Measurements from ENCODE around the gene TTL. TPM values are rescaled to one million over a fixed set of nuclear protein-coding genes. Genes with fewer than 3 reads are reported as not detected.

TTL gene
- total RNA-seq, 1 experiment from 2014 or later = 31.4 TPM

GRCh38 chr2:112472547-112473263, 9.3 kb upstream of the TTL start:
- Histone ChIP-seq H3K27ac (ENCODE audit: low read length) (no peak overlapping the region), H3K4me3 (ENCODE audit: low read length) (no peak overlapping the region), H3K79me2 (ENCODE audit: low read length) (no peaks in the 10 kb centered on the region), H3K4me2 (ENCODE audit: low read length) (no peak overlapping the region), H3K9me2 (replicated peaks; ENCODE audit: low read length) (no peaks in the 10 kb centered on the region), H3K9me3 (ENCODE audit: low read length) (no peaks in the 10 kb centered on the region), H3K36me3 (ENCODE audit: low read depth, low read length) (no peaks in the 10 kb centered on the region), H4K20me1 (ENCODE audit: low read length) (no peaks in the 10 kb centered on the region), H3K9ac (ENCODE audit: low read length) (no peak overlapping the region), H3K27me3 (ENCODE audit: low read length) (no peaks in the 10 kb centered on the region), H3K4me1 (ENCODE audit: insufficient read depth, low read length) (no peaks in the 10 kb centered on the region), H2AFZ (ENCODE audit: low read length) (no peak overlapping the region), H3F3A (ENCODE audit: low read length, unreplicated experiment) (no peaks in the 10 kb centered on the region)
- ATAC-seq (no peak), DNase-seq (no peak)
- no TSS peak for BruUV-seq (replicated peaks)
- POLR2A ChIA-PET (ENCODE audit: unreplicated experiment) = no interaction called here
- intact Hi-C loops (cut with micrococcal nuclease) = no loop called here
- TF ChIP-seq EZH2phosphoT487 (IDR thresholded peaks at IDR 0.05; ENCODE audit: borderline replicate concordance, low read length) (no peak), CTCF (conservative IDR thresholded peaks at IDR 0.05; ENCODE audit: low read depth, low read length) (no peak), EZH2 (IDR thresholded peaks at IDR 0.05; ENCODE audit: low read length, unreplicated experiment) (no peak)
- CTCF ChIA-PET = interaction anchor here (0.8 kb wide), 1 partner anchor 469 kb away, joined by 3 read pairs; no protein-coding TSS in a partner anchor

- no peaks in the 10 kb centered on the region for H4K20me1 ChIP-seq (ENCODE audit: low read length)
- ChIA-PET POLR2A (ENCODE audit: unreplicated experiment) (no interaction called here), CTCF (no interaction called here)
These were observed 7.0 kb upstream of the TTL start for GRCh38 chr2:112474844-112475486.

More at GRCh38 chr2:112474844-112475486, 7.0 kb upstream of the TTL start:
- intact Hi-C loops (cut with micrococcal nuclease) = no loop called here
- Histone ChIP-seq H2AFZ (ENCODE audit: low read length) (no peak overlapping the region), H3K9me3 (ENCODE audit: low read length) (no peaks in the 10 kb centered on the region), H3K27ac (ENCODE audit: low read length) (no peak overlapping the region), H3K4me2 (ENCODE audit: low read length) (no peak overlapping the region), H3K9ac (ENCODE audit: low read length) (no peak overlapping the region), H3K9me2 (replicated peaks; ENCODE audit: low read length) (no peaks in the 10 kb centered on the region), H3K27me3 (ENCODE audit: low read length) (no peaks in the 10 kb centered on the region), H3K36me3 (ENCODE audit: low read depth, low read length) (no peaks in the 10 kb centered on the region), H3K4me3 (ENCODE audit: low read length) (no peak overlapping the region), H3K79me2 (ENCODE audit: low read length) (no peaks in the 10 kb centered on the region), H3F3A (ENCODE audit: low read length, unreplicated experiment) (no peaks in the 10 kb centered on the region), H3K4me1 (ENCODE audit: insufficient read depth, low read length) (no peaks in the 10 kb centered on the region)
- no TSS peak for BruUV-seq (replicated peaks)
- TF ChIP-seq CTCF (conservative IDR thresholded peaks at IDR 0.05; ENCODE audit: low read depth, low read length) (no peak), EZH2 (IDR thresholded peaks at IDR 0.05; ENCODE audit: low read length, unreplicated experiment) (no peak), EZH2phosphoT487 (IDR thresholded peaks at IDR 0.05; ENCODE audit: borderline replicate concordance, low read length) (no peak)
- DNase-seq (no peak), ATAC-seq (no peak; the same call in 1 of the 2 replicates)
